RKO (cell line): ENCODE measurements around the gene ATP12A.

Source experiments
- DNase-seq: peaks from one replicate; pipeline ENCODE4 v3.0.0-alpha.2; 2016; ENCODE audit warnings: low spot score

Gene ATP12A

GRCh38 chr13:24680258-24680920 lies at the start of gene ATP12A:
Gene ATP12A, plus strand, starts transcription at chr13:24680408. Its CDS starts 336 bp downstream, at chr13:24680744.
- no peak for DNase-seq

GRCh38 chr13:24630851-24631620 lies 49.2 kb upstream of the ATP12A start:
- DNase-seq, result no peak

GRCh38 chr13:24631922-24632321 lies 48.3 kb upstream of the ATP12A start:
- no peak for DNase-seq

DNA sequence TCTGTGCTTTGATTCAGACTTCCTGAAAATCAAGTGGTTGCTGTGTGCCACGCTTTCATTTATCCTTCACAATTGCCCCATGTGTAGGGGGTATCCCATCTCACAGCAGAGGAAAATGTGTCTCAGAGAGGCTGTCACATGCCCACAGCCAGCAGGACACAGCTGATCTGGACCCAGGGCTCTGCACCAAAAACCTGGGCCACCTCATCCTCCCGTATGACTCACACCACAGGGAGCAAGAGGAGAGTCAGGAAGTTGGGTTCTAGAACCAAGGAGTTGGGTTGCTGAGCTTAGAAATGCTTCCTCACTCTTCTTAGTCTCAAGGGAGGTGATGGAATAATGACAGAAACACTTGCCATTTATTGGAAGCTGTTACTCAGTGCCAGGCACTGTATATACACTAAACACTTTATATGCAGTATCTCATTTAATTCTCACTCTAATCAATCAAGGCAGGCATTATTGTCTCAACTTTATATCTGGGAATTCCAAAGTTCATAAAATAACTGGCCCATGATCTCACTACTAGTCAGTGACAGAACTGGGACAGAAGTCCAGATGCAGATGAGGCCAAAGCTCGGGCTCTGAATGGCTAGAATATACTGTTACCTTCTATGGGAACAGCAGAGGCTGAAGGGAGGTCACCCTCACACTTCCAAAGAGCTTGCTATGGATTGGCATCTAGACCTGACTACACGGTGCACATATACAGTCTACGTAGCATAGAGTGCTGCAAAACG lies 47.7 kb upstream of the ATP12A start:
- DNase-seq, result peak; percentile 24

DNA sequence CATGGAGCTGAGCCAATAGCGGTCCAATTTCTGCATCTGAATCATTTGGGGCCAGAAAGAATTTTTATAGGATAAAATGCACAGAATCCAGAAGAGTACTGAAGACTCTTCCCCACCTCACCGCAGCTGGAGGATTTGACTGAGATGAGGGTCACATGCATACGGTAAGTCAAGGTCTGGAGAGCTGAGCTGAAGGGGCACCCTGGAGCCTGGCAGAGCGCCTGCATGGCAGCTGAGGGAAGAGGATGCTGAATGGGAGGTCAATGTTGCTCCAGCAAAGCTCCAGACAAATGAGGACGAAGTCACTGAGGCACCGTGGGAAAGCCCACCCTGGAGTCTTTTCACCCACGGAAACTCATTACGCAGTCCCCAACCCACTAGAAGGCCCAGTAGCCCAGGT lies 43.4 kb upstream of the ATP12A start:
- no peak for DNase-seq

DNA sequence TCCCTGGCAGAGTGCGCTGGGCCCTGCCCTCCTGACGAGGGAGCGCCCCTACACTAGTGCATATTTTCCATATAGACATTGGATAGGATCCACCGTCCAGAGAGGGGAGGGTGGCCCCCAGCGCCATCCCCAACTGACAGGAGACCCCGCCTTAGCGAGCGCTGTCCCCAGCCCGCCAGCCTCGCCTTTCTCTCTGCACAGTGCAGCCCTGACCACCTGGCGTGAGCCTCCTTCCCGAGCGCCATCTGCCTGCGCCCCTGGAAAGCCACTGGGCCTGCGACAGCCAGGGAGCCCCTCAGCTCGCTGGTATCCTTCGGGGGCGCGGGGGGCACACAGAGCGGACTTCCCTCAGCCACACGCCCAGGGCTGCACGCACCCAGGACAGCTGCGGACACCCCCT lies 42.1 kb upstream of the ATP12A start:
- no peak for DNase-seq

GRCh38 chr13:24640752-24641151 lies 39.5 kb upstream of the ATP12A start:
- no peak for DNase-seq

DNA sequence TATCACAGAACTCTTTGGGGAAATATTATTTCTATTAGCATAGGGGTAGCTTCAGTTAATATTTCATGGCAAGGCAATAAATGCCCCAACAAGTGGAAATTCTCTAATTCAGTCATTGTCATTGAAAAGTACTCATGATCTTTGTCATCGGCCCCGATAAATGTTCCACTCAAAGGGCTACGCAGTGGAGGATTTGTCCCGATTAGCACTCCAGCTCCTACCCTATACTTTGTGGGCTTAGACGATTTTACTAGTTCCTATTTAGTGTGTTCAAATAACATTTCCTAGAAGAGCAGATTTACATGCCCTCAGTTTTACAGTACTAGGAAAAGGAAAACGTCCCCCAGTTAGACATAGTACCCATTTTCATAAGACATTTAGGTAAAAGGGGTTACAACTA lies 38.0 kb upstream of the ATP12A start:
- DNase-seq, result no peak

DNA sequence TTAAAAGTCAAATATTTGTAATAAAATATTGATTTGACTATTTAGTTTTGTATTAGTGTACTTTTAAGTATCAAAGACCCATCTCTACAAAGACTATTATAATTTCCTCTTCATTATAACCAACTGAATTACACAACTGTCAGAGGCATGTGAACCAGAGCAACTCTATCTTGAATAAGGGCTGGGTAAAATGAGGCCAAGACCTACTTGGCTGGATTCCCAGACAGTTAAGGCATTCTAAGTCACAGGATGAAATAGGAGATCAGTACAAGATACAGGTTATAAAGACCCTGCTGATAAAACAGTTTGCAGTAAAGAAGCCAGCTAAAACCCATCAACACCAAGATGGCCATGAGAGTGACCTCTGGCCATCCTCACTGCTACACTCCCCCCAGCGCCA lies 36.2 kb upstream of the ATP12A start:
- no peak for DNase-seq

- no peak for DNase-seq
These were observed 31.9 kb upstream of the ATP12A start for GRCh38 chr13:24648271-24648670.

- no peak for DNase-seq
These were observed 31.1 kb upstream of the ATP12A start for GRCh38 chr13:24648983-24649687.

DNA sequence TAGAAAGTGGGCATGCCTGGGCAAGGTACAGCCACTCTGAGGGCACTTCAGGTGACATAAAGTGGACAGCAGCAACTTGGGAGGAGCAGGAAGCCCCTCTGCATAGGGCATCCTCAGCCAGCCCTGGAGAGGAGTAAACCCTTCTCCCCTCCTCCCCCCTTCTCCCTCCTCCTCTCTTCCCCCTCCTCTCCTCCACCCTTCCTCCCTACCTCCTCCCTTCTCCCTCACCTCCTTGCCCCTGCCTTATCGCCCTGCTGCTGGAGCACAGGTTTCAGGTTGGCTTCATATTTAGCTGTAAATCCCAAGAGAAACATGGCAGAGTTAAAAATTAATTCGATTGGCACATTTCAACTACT lies 30.5 kb upstream of the ATP12A start:
- DNase-seq, result no peak

DNA sequence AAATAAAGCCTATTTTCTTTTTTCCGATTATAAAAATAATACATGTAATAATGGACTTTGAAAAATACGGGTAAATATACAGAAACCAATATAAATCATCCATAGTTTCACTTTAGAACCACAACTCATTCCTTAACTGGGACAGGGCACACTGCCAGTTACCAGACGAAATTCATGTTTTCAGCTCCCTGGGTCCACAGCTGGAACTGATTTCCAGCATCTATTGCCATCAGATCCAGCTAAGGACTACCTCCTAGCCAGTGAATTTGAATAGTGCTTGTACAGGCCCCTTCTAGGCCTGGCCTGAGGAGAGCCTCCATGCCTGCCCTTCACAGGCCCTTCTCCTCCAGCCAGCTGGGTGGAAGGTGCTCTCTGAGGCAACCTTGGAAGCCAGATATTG lies 30.0 kb upstream of the ATP12A start:
- no peak for DNase-seq

GRCh38 chr13:24651718-24652345 lies 28.4 kb upstream of the ATP12A start:
- no peak for DNase-seq

DNA sequence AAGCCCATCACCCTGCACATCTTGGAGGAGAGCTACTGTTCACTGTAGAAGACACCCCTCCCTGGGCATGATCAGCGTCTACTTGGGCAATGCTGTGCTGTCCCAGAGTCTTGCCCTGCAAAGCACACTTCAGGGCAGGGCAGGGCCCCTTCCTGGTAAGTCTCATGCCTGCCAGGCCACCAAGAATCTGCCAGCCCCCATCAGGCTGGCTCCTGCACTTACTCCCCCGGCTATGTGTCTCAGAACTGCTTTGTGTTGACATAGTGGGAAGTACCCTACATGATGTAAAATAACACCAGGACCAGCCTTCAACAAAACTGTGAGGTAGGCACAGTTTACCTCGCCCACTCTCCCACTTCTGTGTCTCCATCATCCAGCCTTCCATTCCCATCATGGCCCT lies 27.8 kb upstream of the ATP12A start:
- DNase-seq, result no peak

- DNase-seq, result no peak
These were observed 25.5 kb upstream of the ATP12A start for GRCh38 chr13:24654741-24655140.

- no peak for DNase-seq
These were observed 21.0 kb upstream of the ATP12A start for GRCh38 chr13:24659239-24659638.

DNA sequence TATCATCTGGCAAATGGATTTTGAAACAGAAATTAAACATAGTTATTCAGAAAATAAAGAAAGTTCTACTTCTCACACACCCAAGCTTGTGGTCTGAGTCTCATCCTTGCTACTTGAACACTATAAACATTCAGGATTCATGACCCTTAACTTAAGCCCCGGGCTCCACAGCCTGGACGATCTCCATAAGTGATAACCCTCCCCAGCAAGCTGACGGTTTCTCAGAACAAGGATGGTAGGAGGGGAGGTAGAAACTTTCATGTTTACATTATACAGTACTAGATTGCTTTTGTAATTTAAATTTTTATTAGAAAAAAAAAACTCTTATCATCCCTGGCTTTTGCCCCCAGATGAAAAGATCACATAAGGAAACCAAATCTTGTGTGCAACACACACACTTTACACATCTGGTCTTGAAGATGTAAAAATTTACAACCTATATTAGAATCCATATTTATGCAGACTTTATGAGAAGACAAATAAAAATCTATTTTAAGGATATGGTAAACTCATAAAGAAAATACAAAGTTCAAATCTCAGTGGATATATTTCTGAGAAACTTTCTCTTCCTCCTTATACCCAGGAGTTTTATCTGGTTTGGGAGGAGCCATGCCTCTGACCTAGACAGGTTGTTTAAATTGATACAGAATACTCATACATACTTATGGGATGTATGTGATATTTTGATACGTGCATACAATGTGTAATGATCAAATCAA lies 20.0 kb upstream of the ATP12A start:
- DNase-seq, result no peak

DNA sequence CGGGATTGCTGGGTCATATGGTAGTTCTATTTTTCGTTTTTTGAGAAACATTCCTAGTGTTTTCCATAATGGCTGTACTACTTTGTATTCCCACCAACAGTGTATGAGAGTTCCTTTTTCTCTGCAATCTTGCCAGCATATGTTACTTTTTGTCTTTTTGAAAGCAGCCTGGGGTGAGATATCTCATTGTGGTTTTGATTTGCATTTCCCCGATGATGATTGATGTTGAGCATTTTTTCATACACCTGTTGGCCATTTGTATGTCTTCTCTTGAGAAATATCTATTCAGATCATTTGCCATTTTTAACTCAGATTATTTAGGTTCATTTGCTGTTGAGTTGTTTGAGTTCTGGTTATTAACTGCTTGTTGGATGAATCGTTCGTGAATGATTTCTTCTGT lies 18.5 kb upstream of the ATP12A start:
- no peak for DNase-seq

- DNase-seq, result no peak
These were observed 17.8 kb upstream of the ATP12A start for GRCh38 chr13:24662195-24663088.

DNA sequence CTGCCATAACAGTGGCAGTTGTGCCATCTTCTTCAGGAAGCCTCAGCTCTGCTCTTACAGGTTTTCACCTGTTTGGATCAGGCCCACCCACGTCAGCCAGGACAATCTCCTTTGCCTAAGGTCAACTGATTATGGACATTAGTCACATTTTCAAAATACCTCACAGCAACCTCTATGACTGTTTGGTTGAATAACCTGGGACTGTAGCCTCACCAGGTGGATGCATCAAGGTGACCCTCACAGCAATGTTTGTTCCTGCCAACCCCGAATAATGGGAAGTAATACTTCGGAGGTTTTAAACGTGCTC lies 17.2 kb upstream of the ATP12A start:
- no peak for DNase-seq
